ENCODE data around the gene SLC35G3.
"Not testable (repeated sequence)": the region's sequence is repeated elsewhere in the genome, so short reads cannot be mapped to it uniquely, and the experiment has no call there.

SLC35G3 gene

GRCh38 chr17:35202582-35202981 lies 8.4 kb upstream of the SLC35G3 start:
- not testable (repeated sequence) for DNase-seq

- not testable (repeated sequence) for DNase-seq
Observed at GRCh38 chr17:35195062-35195461, 869 bp upstream of the SLC35G3 start.

GRCh38 chr17:35192708-35193107 lies 1.5 kb downstream of the SLC35G3 start:
- no peak for DNase-seq

- no peak for DNase-seq
Observed at GRCh38 chr17:35191001-35191695, 3.0 kb downstream of the SLC35G3 start.

- DNase-seq = no peak
Observed at GRCh38 chr17:35189291-35189690, 4.9 kb downstream of the SLC35G3 start.

- DNase-seq = no peak
Observed at GRCh38 chr17:35188111-35188510, 6.1 kb downstream of the SLC35G3 start.

- DNase-seq = no peak
Observed at GRCh38 chr17:35187481-35187880, 6.7 kb downstream of the SLC35G3 start.

- no peak for DNase-seq
Observed at GRCh38 chr17:35185849-35186248, 8.3 kb downstream of the SLC35G3 start.

- no peak for DNase-seq
Observed at GRCh38 chr17:35184274-35184673, 9.9 kb downstream of the SLC35G3 start.

GRCh38 chr17:35183332-35183731 lies 10.9 kb downstream of the SLC35G3 start:
- DNase-seq = no peak

GRCh38 chr17:35179379-35179778 lies 14.8 kb downstream of the SLC35G3 start:
- DNase-seq = not testable (repeated sequence)

GRCh38 chr17:35176897-35177296 lies 17.3 kb downstream of the SLC35G3 start:
- no peak for DNase-seq

GRCh38 chr17:35175638-35176415 lies 18.4 kb downstream of the SLC35G3 start:
- DNase-seq = no peak

- DNase-seq = no peak
Observed at GRCh38 chr17:35174835-35175334, 19.3 kb downstream of the SLC35G3 start.

- not testable (repeated sequence) for DNase-seq
Observed at GRCh38 chr17:35172321-35172720, 21.9 kb downstream of the SLC35G3 start.

GRCh38 chr17:35171834-35172233 lies 22.4 kb downstream of the SLC35G3 start:
- DNase-seq = no peak

GRCh38 chr17:35170968-35171771 lies 23.0 kb downstream of the SLC35G3 start:
- DNase-seq = no peak

- no peak for DNase-seq
Observed at GRCh38 chr17:35169835-35170363, 24.3 kb downstream of the SLC35G3 start.

- DNase-seq = no peak
Observed at GRCh38 chr17:35167666-35168065, 26.5 kb downstream of the SLC35G3 start.

GRCh38 chr17:35167046-35167445 lies 27.1 kb downstream of the SLC35G3 start:
- no peak for DNase-seq

GRCh38 chr17:35166526-35166925 lies 27.7 kb downstream of the SLC35G3 start:
- DNase-seq = no peak

GRCh38 chr17:35164716-35165115 lies 29.5 kb downstream of the SLC35G3 start:
- DNase-seq = no peak

GRCh38 chr17:35163886-35164285 lies 30.3 kb downstream of the SLC35G3 start:
- DNase-seq = no peak

Measured in right hindlimb (tissue), 1 donor.